ENCODE measurements around the gene ARPC1B. TPM values are rescaled to one million over a fixed set of nuclear protein-coding genes. Genes with fewer than 3 reads are reported as not detected.

Gene ARPC1B
- total and polyA plus RNA-seq, 2 experiments from 2014 or later: 101 to 132 TPM

- no peak for TF ChIP-seq NANOG (IDR thresholded peaks at IDR 0.05; ENCODE audit: borderline replicate concordance)
Measured at GRCh38 chr7:99422186-99422585, 47.7 kb downstream of the ARPC1B start (continued).

- no peak overlapping the region for H3K4me3 Mint-ChIP-seq
- peaks cover 80% of the 10 kb centered on the region for H3K36me3 Mint-ChIP-seq (ENCODE audit: low read depth)
- Histone ChIP-seq H3K4me2 (no peak overlapping the region), H3K36me3 (ENCODE audit: insufficient read depth) (peaks cover 18% of the 10 kb centered on the region), H3K27ac (ENCODE audit: low read depth) (peak overlapping the region; percentile 84; the same call in 1 of the 2 replicates), H3K4me1 (ENCODE audit: insufficient read depth) (peaks cover 8% of the 10 kb centered on the region), H3K4me3 (no peak overlapping the region), H4K20me1 (replicated peaks; ENCODE audit: insufficient read depth) (peaks cover 5% of the 10 kb centered on the region), H3K27me3 (ENCODE audit: insufficient read depth) (no peaks in the 10 kb centered on the region), H3K9me2 (ENCODE audit: insufficient read depth) (no peaks in the 10 kb centered on the region), H3F3A (replicated peaks; ENCODE audit: low read depth) (peaks cover 8% of the 10 kb centered on the region), H3K79me2 (replicated peaks; ENCODE audit: insufficient read depth) (no peaks in the 10 kb centered on the region; the same call in 1 of the 2 replicates), H2AFZ (no peak overlapping the region)
- peaks cover 18% of the 10 kb centered on the region for H3K27me3 Mint-ChIP-seq (ENCODE audit: insufficient read depth, low read depth, poor library complexity)
- ATAC-seq (no peak), DNase-seq (ENCODE audit: low spot score) (no peak)
- H3K4me1 Mint-ChIP-seq: peaks cover 11% of the 10 kb centered on the region
- H3K27ac Mint-ChIP-seq: peak overlapping the region; percentile 53
- TF ChIP-seq JUNB (IDR thresholded peaks at IDR 0.05; ENCODE audit: unreplicated experiment) (no peak), ZNF114 (CRISPR knock-in tag; IDR thresholded peaks at IDR 0.05) (no peak), CTCF (conservative IDR thresholded peaks at IDR 0.05; ENCODE audit: low read depth in 2 of 2) (no peak), ZNF331 (CRISPR knock-in tag; IDR thresholded peaks at IDR 0.05; ENCODE audit: low read depth) (no peak), EZH2 (IDR thresholded peaks at IDR 0.05; ENCODE audit: low read depth, unreplicated experiment) (no peak), ETS1 (IDR thresholded peaks at IDR 0.05) (no peak), CREB1 (CRISPR knock-in tag; IDR thresholded peaks at IDR 0.05; ENCODE audit: low read depth) (no peak), REST (IDR thresholded peaks at IDR 0.05; ENCODE audit: unreplicated experiment) (no peak), NANOG (IDR thresholded peaks at IDR 0.05; ENCODE audit: borderline replicate concordance) (no peak), STAT1 (IDR thresholded peaks at IDR 0.05; ENCODE audit: unreplicated experiment) (no peak), EZH2phosphoT487 (IDR thresholded peaks at IDR 0.05; ENCODE audit: unreplicated experiment) (no peak), POLR2AphosphoS5 (IDR thresholded peaks at IDR 0.05; ENCODE audit: low read depth) (no peak), ZNF462 (CRISPR knock-in tag; IDR thresholded peaks at IDR 0.05) (no peak)
- H3K9me3 Mint-ChIP-seq: peaks cover 2% of the 10 kb centered on the region; the same call in 1 of the 3 replicates
Measured at GRCh38 chr7:99422625-99423024, 48.1 kb downstream of the ARPC1B start.

All from GM23338 (cell line).